HL-60 (cell line): ENCODE measurements around the gene TRERF1.

ENCODE experiments used
- CTCF ChIP-seq: IDR thresholded peaks from one replicate; pipeline ENCODE4 v1.5.1; 2011; ENCODE audit warnings: low read length, control low read depth, inconsistent platforms; ENCODE audit not compliant: insufficient read depth
- GABPA ChIP-seq: IDR thresholded peaks from 2 replicates; pipeline ENCODE4 v1.6.1; 2012; ENCODE audit warnings: low read depth
- REST ChIP-seq: IDR thresholded peaks from 2 replicates; pipeline ENCODE4 v1.6.1; 2012; ENCODE audit warnings: low read depth; ENCODE audit not compliant: insufficient replicate concordance

- TF ChIP-seq CTCF (no peak), REST (no peak), GABPA (no peak)
Measured at GRCh38 chr6:42278131-42278853, 173.4 kb downstream of the TRERF1 start.
